GM23338 (cell line): Measurements from ENCODE around the gene CATSPERE. TPM values are rescaled to one million over a fixed set of nuclear protein-coding genes. Genes with fewer than 3 reads are reported as not detected.

Source experiments
- ATAC-seq: fragments of 200-7000 bp; cut with Tn5 transposase; 3 replicates; pipeline ENCODE4 v1.9.1; 2020
- DNase-seq: peaks from one replicate; pipeline ENCODE4 v3.0.0-alpha.2; 2015; ENCODE audit warnings: low spot score
- H2AFZ ChIP-seq: fragments of 200-600 bp; sonication (generic); 2 replicates; pipeline ENCODE4 v1.8.0; 2016; ENCODE audit warnings: antibody characterized with exemption, mild to moderate bottlenecking, moderate library complexity
- H3F3A ChIP-seq: fragments of 200-600 bp; sonication (generic); replicated peaks from 2 replicates; pipeline ENCODE4 v1.8.0; 2017; ENCODE audit warnings: antibody characterized with exemption, mixed run types, low read depth
- H3K27ac ChIP-seq: fragments of 200-600 bp; sonication (generic); 2 replicates; pipeline ENCODE4 v1.6.1; 2016; ENCODE audit warnings: low read depth
- H3K27me3 ChIP-seq: fragments of 200-600 bp; sonication (generic); 2 replicates; pipeline ENCODE4 v1.8.0; 2016; ENCODE audit warnings: mild to moderate bottlenecking, mixed run types, moderate library complexity; ENCODE audit not compliant: insufficient read depth
- H3K36me3 ChIP-seq: fragments of 200-600 bp; sonication (generic); 2 replicates; pipeline ENCODE4 v1.8.0; 2016; ENCODE audit warnings: mild to moderate bottlenecking; ENCODE audit not compliant: insufficient read depth
- H3K4me1 ChIP-seq: fragments of 200-600 bp; sonication (generic); 2 replicates; pipeline ENCODE4 v1.8.0; 2016; ENCODE audit warnings: mild to moderate bottlenecking, moderate library complexity; ENCODE audit not compliant: insufficient read depth
- H3K4me2 ChIP-seq: fragments of 200-600 bp; sonication (generic); 2 replicates; pipeline ENCODE4 v1.7.1; 2017; ENCODE audit warnings: mixed run types
- H3K4me3 ChIP-seq: fragments of 200-600 bp; sonication (generic); 2 replicates; pipeline ENCODE4 v1.6.1; 2016; ENCODE audit warnings: mixed run types
- H3K79me2 ChIP-seq: fragments of 200-600 bp; sonication (generic); replicated peaks from 2 replicates; pipeline ENCODE4 v1.8.0; 2017; ENCODE audit warnings: mild to moderate bottlenecking; ENCODE audit not compliant: insufficient read depth
- H3K9me2 ChIP-seq: fragments of 200-600 bp; sonication (generic); 2 replicates; pipeline ENCODE4 v1.8.0; 2017; ENCODE audit not compliant: insufficient read depth
- H4K20me1 ChIP-seq: fragments of 200-600 bp; sonication (generic); replicated peaks from 2 replicates; pipeline ENCODE4 v1.8.0; 2017; ENCODE audit warnings: mild to moderate bottlenecking; ENCODE audit not compliant: insufficient read depth
- H3K27ac Mint-ChIP-seq: 2 replicates; pipeline ENCODE4 v1.8.0; 2020; ENCODE audit warnings: inconsistent platforms, mild to moderate bottlenecking, moderate library complexity, mixed read lengths
- H3K27me3 Mint-ChIP-seq: 3 replicates; pipeline ENCODE4 v1.8.0; 2022; ENCODE audit warnings: low read depth, mild to moderate bottlenecking, moderate library complexity, mixed read lengths, inconsistent platforms; ENCODE audit not compliant: insufficient read depth, poor library complexity
- H3K36me3 Mint-ChIP-seq: 3 replicates; pipeline ENCODE4 v1.8.0; 2021; ENCODE audit warnings: low read depth, mild to moderate bottlenecking, inconsistent platforms, moderate library complexity, mixed read lengths
- H3K4me1 Mint-ChIP-seq: 3 replicates; pipeline ENCODE4 v1.8.0; 2020; ENCODE audit warnings: mild to moderate bottlenecking, inconsistent platforms, mixed read lengths
- H3K4me3 Mint-ChIP-seq: 3 replicates; pipeline ENCODE4 v1.8.0; 2021; ENCODE audit warnings: moderate library complexity, mild to moderate bottlenecking, inconsistent platforms, mixed read lengths
- H3K9me3 Mint-ChIP-seq: 3 replicates; pipeline ENCODE4 v1.8.0; 2020; ENCODE audit warnings: moderate library complexity, mild to moderate bottlenecking, inconsistent platforms, mixed read lengths
- CREB1 ChIP-seq: fragments of 250-450 bp; sonication (Bioruptor Pico); IDR thresholded peaks from 2 replicates; pipeline ENCODE4 v1.5.0; 2020; ENCODE audit warnings: low read depth, mild to moderate bottlenecking, moderate library complexity
- EZH2 ChIP-seq: fragments of 200-600 bp; sonication (generic); IDR thresholded peaks from one replicate; pipeline ENCODE4 v1.8.0; 2017; ENCODE audit warnings: antibody characterized with exemption, mild to moderate bottlenecking, low read depth; ENCODE audit not compliant: unreplicated experiment
- EZH2phosphoT487 ChIP-seq: fragments of 200-600 bp; sonication (generic); IDR thresholded peaks from one replicate; pipeline ENCODE4 v1.8.1; 2018; ENCODE audit warnings: antibody characterized with exemption; ENCODE audit not compliant: unreplicated experiment
- JUNB ChIP-seq: IDR thresholded peaks from one replicate; pipeline ENCODE4 v1.6.1; 2016; ENCODE audit warnings: antibody characterized with exemption; ENCODE audit not compliant: unreplicated experiment
- NANOG ChIP-seq: IDR thresholded peaks from 2 replicates; pipeline ENCODE4 v1.6.1; 2016; ENCODE audit warnings: antibody characterized with exemption, borderline replicate concordance
- POLR2AphosphoS5 ChIP-seq: IDR thresholded peaks from 2 replicates; pipeline ENCODE4 v1.6.1; 2016; ENCODE audit warnings: antibody characterized with exemption, low read depth
- STAT1 ChIP-seq: IDR thresholded peaks from one replicate; pipeline ENCODE4 v1.6.1; 2016; ENCODE audit warnings: antibody characterized with exemption; ENCODE audit not compliant: unreplicated experiment
- ZNF114 ChIP-seq: fragments of 250-450 bp; sonication (Bioruptor Pico); IDR thresholded peaks from 2 replicates; pipeline ENCODE4 v1.5.0; 2020; ENCODE audit warnings: mild to moderate bottlenecking, moderate library complexity
- ZNF331 ChIP-seq: fragments of 250-450 bp; sonication (Bioruptor Pico); IDR thresholded peaks from 2 replicates; pipeline ENCODE4 v1.5.0; 2020; ENCODE audit warnings: low read depth, mild to moderate bottlenecking, moderate library complexity
- polyA plus RNA-seq: library from polyadenylated mRNA; unstranded; fragments of >200 nt; fragmentation: Nextera tagmentation; extraction: Ambion mirVana; gene quantifications from 2 replicates; pipeline ENCODE4 v1.2.1, GENCODE V29; 2016
- total RNA-seq: library from RNA; depleted of rRNA; stranded (reverse); fragments of >200 nt; shearing (Covaris generic); gene quantifications from 2 replicates; pipeline ENCODE4 v1.2.3, GENCODE V29; 2014
- TF ChIP-seq, protein P1 (sequence below): fragments of 250-450 bp; sonication (Bioruptor Pico); IDR thresholded peaks from 2 replicates; pipeline ENCODE4 v1.5.0; 2020; ENCODE audit warnings: mild to moderate bottlenecking, moderate library complexity
- TF ChIP-seq, protein P2 (sequence below): IDR thresholded peaks from 2 replicates; pipeline ENCODE4 v1.6.1; 2016; ENCODE audit warnings: antibody characterized with exemption
- TF ChIP-seq, protein P3 (sequence below), 2 experiments: fragments of 200-600 bp in 1 of 2; sonication (generic) in 1 of 2; conservative IDR thresholded peaks; 2 replicates each; pipeline versions ENCODE4 v1.5.1 to v1.6.1; 2016 to 2017; ENCODE audit warnings: antibody characterized with exemption in 2 of 2, low read depth in 2 of 2, mild to moderate bottlenecking in 2 of 2, moderate library complexity in 1 of 2
- TF ChIP-seq, protein P4 (sequence below): IDR thresholded peaks from one replicate; pipeline ENCODE4 v1.6.1; 2018; ENCODE audit warnings: antibody characterized with exemption; ENCODE audit not compliant: unreplicated experiment

CATSPERE gene
- total and polyA plus RNA-seq, 2 experiments from 2014 or later = 0.70 TPM; not detected in 1

DNA sequence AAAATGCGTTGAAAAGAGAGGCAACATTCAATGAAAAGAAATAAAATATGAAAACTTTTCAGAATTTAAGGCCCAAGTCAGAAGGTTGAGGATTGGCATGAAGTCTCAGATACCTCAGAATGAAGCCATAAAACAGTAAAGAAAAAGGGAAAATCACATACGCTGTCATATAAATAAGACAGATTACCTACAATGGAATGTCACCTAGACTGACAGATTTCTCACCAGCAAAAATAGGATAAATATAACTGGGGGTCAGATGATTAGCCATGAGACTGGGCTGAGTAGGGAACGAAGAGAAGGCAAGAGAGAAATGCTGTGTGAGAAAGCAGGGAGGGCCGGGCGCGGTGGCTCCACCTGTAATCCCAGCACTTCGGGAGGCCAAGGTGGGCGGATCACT, 140.3 kb downstream of the CATSPERE start:
- H4K20me1 ChIP-seq = no peaks in the 10 kb centered on the region
- no peaks in the 10 kb centered on the region for H3K27me3 ChIP-seq
- no peaks in the 10 kb centered on the region for H3K9me3 Mint-ChIP-seq
- no peaks in the 10 kb centered on the region for H3K4me1 ChIP-seq
- H3F3A ChIP-seq = no peaks in the 10 kb centered on the region
- no peak overlapping the region for H2AFZ ChIP-seq
- no peak overlapping the region for H3K27ac Mint-ChIP-seq
- peaks cover 5% of the 10 kb centered on the region for H3K4me1 Mint-ChIP-seq
- H3K79me2 ChIP-seq = no peaks in the 10 kb centered on the region
- ATAC-seq = no peak
- H3K36me3 ChIP-seq = no peaks in the 10 kb centered on the region
- no peaks in the 10 kb centered on the region; the same call in 2 of the 3 replicates for H3K36me3 Mint-ChIP-seq
- H3K4me3 Mint-ChIP-seq = no peak overlapping the region
- DNase-seq = no peak
- peaks cover 10% of the 10 kb centered on the region for H3K27me3 Mint-ChIP-seq
- no peak overlapping the region for H3K4me3 ChIP-seq
- H3K27ac ChIP-seq = no peak overlapping the region
- H3K9me2 ChIP-seq = no peaks in the 10 kb centered on the region
- H3K4me2 ChIP-seq = no peak overlapping the region
- TF ChIP-seq STAT1 (no peak), EZH2 (no peak), JUNB (no peak), NANOG (no peak), POLR2AphosphoS5 (no peak), ZNF331 (CRISPR knock-in tag) (no peak), EZH2phosphoT487 (no peak), CREB1 (CRISPR knock-in tag) (no peak), ZNF114 (no peak)
- TF ChIP-seq, protein P1, sequence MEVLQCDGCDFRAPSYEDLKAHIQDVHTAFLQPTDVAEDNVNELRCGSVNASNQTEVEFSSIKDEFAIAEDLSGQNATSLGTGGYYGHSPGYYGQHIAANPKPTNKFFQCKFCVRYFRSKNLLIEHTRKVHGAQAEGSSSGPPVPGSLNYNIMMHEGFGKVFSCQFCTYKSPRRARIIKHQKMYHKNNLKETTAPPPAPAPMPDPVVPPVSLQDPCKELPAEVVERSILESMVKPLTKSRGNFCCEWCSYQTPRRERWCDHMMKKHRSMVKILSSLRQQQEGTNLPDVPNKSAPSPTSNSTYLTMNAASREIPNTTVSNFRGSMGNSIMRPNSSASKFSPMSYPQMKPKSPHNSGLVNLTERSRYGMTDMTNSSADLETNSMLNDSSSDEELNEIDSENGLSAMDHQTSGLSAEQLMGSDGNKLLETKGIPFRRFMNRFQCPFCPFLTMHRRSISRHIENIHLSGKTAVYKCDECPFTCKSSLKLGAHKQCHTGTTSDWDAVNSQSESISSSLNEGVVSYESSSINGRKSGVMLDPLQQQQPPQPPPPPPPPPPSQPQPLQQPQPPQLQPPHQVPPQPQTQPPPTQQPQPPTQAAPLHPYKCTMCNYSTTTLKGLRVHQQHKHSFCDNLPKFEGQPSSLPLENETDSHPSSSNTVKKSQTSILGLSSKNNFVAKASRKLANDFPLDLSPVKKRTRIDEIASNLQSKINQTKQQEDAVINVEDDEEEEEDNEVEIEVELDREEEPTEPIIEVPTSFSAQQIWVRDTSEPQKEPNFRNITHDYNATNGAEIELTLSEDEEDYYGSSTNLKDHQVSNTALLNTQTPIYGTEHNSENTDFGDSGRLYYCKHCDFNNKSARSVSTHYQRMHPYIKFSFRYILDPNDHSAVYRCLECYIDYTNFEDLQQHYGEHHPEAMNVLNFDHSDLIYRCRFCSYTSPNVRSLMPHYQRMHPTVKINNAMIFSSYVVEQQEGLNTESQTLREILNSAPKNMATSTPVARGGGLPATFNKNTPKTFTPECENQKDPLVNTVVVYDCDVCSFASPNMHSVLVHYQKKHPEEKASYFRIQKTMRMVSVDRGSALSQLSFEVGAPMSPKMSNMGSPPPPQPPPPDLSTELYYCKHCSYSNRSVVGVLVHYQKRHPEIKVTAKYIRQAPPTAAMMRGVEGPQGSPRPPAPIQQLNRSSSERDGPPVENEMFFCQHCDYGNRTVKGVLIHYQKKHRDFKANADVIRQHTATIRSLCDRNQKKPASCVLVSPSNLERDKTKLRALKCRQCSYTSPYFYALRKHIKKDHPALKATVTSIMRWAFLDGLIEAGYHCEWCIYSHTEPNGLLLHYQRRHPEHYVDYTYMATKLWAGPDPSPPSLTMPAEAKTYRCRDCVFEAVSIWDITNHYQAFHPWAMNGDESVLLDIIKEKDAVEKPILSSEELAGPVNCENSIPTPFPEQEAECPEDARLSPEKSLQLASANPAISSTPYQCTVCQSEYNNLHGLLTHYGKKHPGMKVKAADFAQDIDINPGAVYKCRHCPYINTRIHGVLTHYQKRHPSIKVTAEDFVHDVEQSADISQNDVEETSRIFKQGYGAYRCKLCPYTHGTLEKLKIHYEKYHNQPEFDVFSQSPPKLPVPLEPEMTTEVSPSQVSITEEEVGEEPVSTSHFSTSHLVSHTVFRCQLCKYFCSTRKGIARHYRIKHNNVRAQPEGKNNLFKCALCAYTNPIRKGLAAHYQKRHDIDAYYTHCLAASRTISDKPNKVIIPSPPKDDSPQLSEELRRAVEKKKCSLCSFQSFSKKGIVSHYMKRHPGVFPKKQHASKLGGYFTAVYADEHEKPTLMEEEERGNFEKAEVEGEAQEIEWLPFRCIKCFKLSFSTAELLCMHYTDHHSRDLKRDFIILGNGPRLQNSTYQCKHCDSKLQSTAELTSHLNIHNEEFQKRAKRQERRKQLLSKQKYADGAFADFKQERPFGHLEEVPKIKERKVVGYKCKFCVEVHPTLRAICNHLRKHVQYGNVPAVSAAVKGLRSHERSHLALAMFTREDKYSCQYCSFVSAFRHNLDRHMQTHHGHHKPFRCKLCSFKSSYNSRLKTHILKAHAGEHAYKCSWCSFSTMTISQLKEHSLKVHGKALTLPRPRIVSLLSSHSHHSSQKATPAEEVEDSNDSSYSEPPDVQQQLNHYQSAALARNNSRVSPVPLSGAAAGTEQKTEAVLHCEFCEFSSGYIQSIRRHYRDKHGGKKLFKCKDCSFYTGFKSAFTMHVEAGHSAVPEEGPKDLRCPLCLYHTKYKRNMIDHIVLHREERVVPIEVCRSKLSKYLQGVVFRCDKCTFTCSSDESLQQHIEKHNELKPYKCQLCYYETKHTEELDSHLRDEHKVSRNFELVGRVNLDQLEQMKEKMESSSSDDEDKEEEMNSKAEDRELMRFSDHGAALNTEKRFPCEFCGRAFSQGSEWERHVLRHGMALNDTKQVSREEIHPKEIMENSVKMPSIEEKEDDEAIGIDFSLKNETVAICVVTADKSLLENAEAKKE (CRISPR knock-in tag) = no peak
- TF ChIP-seq, protein P2, sequence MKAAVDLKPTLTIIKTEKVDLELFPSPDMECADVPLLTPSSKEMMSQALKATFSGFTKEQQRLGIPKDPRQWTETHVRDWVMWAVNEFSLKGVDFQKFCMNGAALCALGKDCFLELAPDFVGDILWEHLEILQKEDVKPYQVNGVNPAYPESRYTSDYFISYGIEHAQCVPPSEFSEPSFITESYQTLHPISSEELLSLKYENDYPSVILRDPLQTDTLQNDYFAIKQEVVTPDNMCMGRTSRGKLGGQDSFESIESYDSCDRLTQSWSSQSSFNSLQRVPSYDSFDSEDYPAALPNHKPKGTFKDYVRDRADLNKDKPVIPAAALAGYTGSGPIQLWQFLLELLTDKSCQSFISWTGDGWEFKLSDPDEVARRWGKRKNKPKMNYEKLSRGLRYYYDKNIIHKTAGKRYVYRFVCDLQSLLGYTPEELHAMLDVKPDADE = no peak
- TF ChIP-seq, protein P3, sequence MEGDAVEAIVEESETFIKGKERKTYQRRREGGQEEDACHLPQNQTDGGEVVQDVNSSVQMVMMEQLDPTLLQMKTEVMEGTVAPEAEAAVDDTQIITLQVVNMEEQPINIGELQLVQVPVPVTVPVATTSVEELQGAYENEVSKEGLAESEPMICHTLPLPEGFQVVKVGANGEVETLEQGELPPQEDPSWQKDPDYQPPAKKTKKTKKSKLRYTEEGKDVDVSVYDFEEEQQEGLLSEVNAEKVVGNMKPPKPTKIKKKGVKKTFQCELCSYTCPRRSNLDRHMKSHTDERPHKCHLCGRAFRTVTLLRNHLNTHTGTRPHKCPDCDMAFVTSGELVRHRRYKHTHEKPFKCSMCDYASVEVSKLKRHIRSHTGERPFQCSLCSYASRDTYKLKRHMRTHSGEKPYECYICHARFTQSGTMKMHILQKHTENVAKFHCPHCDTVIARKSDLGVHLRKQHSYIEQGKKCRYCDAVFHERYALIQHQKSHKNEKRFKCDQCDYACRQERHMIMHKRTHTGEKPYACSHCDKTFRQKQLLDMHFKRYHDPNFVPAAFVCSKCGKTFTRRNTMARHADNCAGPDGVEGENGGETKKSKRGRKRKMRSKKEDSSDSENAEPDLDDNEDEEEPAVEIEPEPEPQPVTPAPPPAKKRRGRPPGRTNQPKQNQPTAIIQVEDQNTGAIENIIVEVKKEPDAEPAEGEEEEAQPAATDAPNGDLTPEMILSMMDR (conservative IDR thresholded peaks at IDR 0.05; ENCODE audit: low read depth in 2 of 2) = no peak
- TF ChIP-seq, protein P4, sequence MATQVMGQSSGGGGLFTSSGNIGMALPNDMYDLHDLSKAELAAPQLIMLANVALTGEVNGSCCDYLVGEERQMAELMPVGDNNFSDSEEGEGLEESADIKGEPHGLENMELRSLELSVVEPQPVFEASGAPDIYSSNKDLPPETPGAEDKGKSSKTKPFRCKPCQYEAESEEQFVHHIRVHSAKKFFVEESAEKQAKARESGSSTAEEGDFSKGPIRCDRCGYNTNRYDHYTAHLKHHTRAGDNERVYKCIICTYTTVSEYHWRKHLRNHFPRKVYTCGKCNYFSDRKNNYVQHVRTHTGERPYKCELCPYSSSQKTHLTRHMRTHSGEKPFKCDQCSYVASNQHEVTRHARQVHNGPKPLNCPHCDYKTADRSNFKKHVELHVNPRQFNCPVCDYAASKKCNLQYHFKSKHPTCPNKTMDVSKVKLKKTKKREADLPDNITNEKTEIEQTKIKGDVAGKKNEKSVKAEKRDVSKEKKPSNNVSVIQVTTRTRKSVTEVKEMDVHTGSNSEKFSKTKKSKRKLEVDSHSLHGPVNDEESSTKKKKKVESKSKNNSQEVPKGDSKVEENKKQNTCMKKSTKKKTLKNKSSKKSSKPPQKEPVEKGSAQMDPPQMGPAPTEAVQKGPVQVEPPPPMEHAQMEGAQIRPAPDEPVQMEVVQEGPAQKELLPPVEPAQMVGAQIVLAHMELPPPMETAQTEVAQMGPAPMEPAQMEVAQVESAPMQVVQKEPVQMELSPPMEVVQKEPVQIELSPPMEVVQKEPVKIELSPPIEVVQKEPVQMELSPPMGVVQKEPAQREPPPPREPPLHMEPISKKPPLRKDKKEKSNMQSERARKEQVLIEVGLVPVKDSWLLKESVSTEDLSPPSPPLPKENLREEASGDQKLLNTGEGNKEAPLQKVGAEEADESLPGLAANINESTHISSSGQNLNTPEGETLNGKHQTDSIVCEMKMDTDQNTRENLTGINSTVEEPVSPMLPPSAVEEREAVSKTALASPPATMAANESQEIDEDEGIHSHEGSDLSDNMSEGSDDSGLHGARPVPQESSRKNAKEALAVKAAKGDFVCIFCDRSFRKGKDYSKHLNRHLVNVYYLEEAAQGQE = no peak
